ENCODE data around the gene ST6GALNAC6. TPM values are rescaled to one million over a fixed set of nuclear protein-coding genes. Genes with fewer than 3 reads are reported as not detected.

The ST6GALNAC6 gene
- total and polyA plus RNA-seq, 2 of the 4 experiments (the other 2 are of a cell fraction): 35.7 to 48.6 TPM

DNA sequence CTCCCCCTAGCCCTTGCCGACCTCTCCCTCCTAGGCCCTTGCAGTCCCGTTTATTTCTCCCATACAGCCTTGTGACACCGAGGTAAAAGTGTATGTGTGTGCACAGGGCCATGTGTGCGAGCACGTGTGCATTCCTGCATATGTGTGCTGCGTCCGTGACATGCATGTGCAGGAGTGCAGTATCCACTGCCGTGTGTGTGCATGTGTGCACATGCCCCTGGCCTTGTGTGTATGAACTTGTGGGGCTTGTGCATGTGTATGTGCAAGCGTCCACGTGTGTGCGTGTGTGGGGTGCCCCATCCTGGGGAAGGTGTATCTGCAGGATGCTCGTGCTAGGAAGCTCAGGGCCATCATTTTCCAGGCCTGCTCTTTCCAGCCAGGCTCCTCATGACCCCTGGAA is 28.5 kb downstream of the ST6GALNAC6 start:
- Histone ChIP-seq H4K91ac (ENCODE audit: insufficient read depth, low read depth, low read length) (no peak overlapping the region), H2BK120ac (ENCODE audit: low read depth, low read length) (no peak overlapping the region), H4K20me1 (ENCODE audit: insufficient read depth, low read length) (0 out of 2 replicates have a peak, but pooled peaks cover 6% of the 10 kb centered on the region), H4K8ac (ENCODE audit: low read depth in 2 of 2, low read length in 2 of 2) (no peak overlapping the region), H3K9ac (ENCODE audit: low read depth, low read length) (no peak overlapping the region), H3K56ac (ENCODE audit: extremely low read depth, insufficient read depth, low read length) (no peak overlapping the region), H3K4me2 (ENCODE audit: low read depth, low read length) (no peak overlapping the region), H3K27me3 (ENCODE audit: control insufficient read depth, insufficient read depth, low read length) (no peaks in the 10 kb centered on the region), H3K36me3 (ENCODE audit: control insufficient read depth, insufficient read depth, low read length) (peaks cover 33% of the 10 kb centered on the region), H3K4me1 (ENCODE audit: control insufficient read depth, insufficient read depth, low read length) (peaks cover 9% of the 10 kb centered on the region), H2BK15ac (ENCODE audit: low read depth, low read length) (no peak overlapping the region), H2AK5ac (ENCODE audit: low read depth, low read length) (no peak overlapping the region), H2AFZ (replicated peaks; ENCODE audit: low read length, poor library complexity) (no peak overlapping the region), H2BK5ac (ENCODE audit: low read depth, low read length, poor library complexity, severe bottlenecking) (no peak overlapping the region), H4K5ac (ENCODE audit: low read depth, low read length) (no peak overlapping the region), H3K9me3 (ENCODE audit: control insufficient read depth, insufficient read depth, low read length) (no peaks in the 10 kb centered on the region), H2AK9ac (replicated peaks; ENCODE audit: low read depth, low read length, poor library complexity) (no peak overlapping the region), H2BK20ac (ENCODE audit: low read depth, low read length) (no peak overlapping the region), H3K23ac (ENCODE audit: low read depth, low read length) (no peak overlapping the region), H3K27ac (ENCODE audit: insufficient read depth, low read length) (no peak overlapping the region), H3K18ac (ENCODE audit: low read depth, low read length) (no peak overlapping the region), H3K4me3 (ENCODE audit: insufficient read depth, low read depth, low read length) (no peak overlapping the region), H3K79me1 (ENCODE audit: low read depth in 1 of 2, low read length in 2 of 2) (peaks cover 8 to 16% of the 10 kb centered on the region in 2 experiments; a peak in 2 of 4 replicates), H3K4ac (ENCODE audit: low read depth, low read length) (no peak overlapping the region), H3K9me1 (ENCODE audit: insufficient read depth, low read length) (peaks cover under 1% of the 10 kb centered on the region; the same call in 1 of the 2 replicates), H3K14ac (replicated peaks; ENCODE audit: low read depth, low read length) (no peak overlapping the region)
- ChIA-PET POLR2A (ENCODE audit: unreplicated experiment) (interaction anchor here (0.5 kb wide), 1 partner anchor 74 kb away, joined by 3 read pairs; no protein-coding TSS in a partner anchor), CTCF (interaction anchor here (0.9 to 1.6 kb wide), 3 partner anchors 15 to 136 kb away, joined by 3 to 6 read pairs (median 3); partner anchors contain the start of gene TOR2A)
- intact Hi-C loops (cut with micrococcal nuclease): loop anchor here (1.0 to 2.0 kb wide), 2 partner anchors 85 to 136 kb away; partner anchors contain the start of genes CDK9 and TOR2A
- in situ Hi-C loops (cut with MboI; ENCODE audit: low sequenced_read_pairs): no loop called here
- ATAC-seq (ENCODE audit: low read depth) (no peak), DNase-seq (no peak)
- dilution Hi-C loops (cut with HindIII; ENCODE audit: low sequenced_read_pairs, unreplicated experiment): no loop called here
- WGBS, 2 experiments (ENCODE audit: extremely low coverage in 2 of 2, insufficient read length in 1 of 2): 87% methylated on average over 4 of the region's 12 CpGs; no CpG with 5 or more reads in 1 of the 2 experiments
- BruUV-seq (replicated peaks): no TSS peak
- no peak for TF ChIP-seq FOS (IDR thresholded peaks at IDR 0.05; ENCODE audit: low read depth, low read length)
- no peak for TF ChIP-seq RFX5 (IDR thresholded peaks at IDR 0.05; ENCODE audit: low read depth, low read length)
- TF ChIP-seq, protein P1, sequence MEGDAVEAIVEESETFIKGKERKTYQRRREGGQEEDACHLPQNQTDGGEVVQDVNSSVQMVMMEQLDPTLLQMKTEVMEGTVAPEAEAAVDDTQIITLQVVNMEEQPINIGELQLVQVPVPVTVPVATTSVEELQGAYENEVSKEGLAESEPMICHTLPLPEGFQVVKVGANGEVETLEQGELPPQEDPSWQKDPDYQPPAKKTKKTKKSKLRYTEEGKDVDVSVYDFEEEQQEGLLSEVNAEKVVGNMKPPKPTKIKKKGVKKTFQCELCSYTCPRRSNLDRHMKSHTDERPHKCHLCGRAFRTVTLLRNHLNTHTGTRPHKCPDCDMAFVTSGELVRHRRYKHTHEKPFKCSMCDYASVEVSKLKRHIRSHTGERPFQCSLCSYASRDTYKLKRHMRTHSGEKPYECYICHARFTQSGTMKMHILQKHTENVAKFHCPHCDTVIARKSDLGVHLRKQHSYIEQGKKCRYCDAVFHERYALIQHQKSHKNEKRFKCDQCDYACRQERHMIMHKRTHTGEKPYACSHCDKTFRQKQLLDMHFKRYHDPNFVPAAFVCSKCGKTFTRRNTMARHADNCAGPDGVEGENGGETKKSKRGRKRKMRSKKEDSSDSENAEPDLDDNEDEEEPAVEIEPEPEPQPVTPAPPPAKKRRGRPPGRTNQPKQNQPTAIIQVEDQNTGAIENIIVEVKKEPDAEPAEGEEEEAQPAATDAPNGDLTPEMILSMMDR (conservative IDR thresholded peaks at IDR 0.05; ENCODE audit: low read depth, low read length): no peak
- TF ChIP-seq, protein P2, sequence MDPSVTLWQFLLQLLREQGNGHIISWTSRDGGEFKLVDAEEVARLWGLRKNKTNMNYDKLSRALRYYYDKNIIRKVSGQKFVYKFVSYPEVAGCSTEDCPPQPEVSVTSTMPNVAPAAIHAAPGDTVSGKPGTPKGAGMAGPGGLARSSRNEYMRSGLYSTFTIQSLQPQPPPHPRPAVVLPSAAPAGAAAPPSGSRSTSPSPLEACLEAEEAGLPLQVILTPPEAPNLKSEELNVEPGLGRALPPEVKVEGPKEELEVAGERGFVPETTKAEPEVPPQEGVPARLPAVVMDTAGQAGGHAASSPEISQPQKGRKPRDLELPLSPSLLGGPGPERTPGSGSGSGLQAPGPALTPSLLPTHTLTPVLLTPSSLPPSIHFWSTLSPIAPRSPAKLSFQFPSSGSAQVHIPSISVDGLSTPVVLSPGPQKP (IDR thresholded peaks at IDR 0.05; ENCODE audit: borderline replicate concordance, low read depth, low read length): no peak
- TF ChIP-seq MAFK (IDR thresholded peaks at IDR 0.05; ENCODE audit: low read depth, low read length): no peak
- no peak for TF ChIP-seq MAZ (IDR thresholded peaks at IDR 0.05; ENCODE audit: borderline replicate concordance, low read depth, low read length)
- no peak for TF ChIP-seq CEBPB (IDR thresholded peaks at IDR 0.05; ENCODE audit: low read depth, low read length)
- TF ChIP-seq BHLHE40 (IDR thresholded peaks at IDR 0.05; ENCODE audit: low read depth, low read length): no peak
- TF ChIP-seq, protein P3, sequence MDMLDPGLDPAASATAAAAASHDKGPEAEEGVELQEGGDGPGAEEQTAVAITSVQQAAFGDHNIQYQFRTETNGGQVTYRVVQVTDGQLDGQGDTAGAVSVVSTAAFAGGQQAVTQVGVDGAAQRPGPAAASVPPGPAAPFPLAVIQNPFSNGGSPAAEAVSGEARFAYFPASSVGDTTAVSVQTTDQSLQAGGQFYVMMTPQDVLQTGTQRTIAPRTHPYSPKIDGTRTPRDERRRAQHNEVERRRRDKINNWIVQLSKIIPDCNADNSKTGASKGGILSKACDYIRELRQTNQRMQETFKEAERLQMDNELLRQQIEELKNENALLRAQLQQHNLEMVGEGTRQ (IDR thresholded peaks at IDR 0.05; ENCODE audit: low read depth, low read length): no peak
- TF ChIP-seq CHD1 (IDR thresholded peaks at IDR 0.05; ENCODE audit: low read depth, low read length): no peak
- no peak for TF ChIP-seq NFE2L2 (IDR thresholded peaks at IDR 0.05; ENCODE audit: low read depth, low read length)
- no peak for TF ChIP-seq RCOR1 (IDR thresholded peaks at IDR 0.05; ENCODE audit: insufficient replicate concordance, low read length)
- TF ChIP-seq MXI1 (IDR thresholded peaks at IDR 0.05; ENCODE audit: borderline replicate concordance, low read depth, low read length): no peak

Measured in IMR-90 (cell line).